Tibial nerve (tissue), 4 donors: ENCODE results near the gene OR4K15. TPM values are rescaled to one million over a fixed set of nuclear protein-coding genes. Genes with fewer than 3 reads are reported as not detected.
"Not testable (repeated sequence)": the region's sequence is repeated elsewhere in the genome, so short reads cannot be mapped to it uniquely, and the experiment has no call there.

Experiments
- DNase-seq, 2 donors: peaks; one replicate each; pipeline ENCODE4 v3.0.0-alpha.2; 2019; ENCODE audit warnings: low spot score in 2 of 2
- H3K27ac ChIP-seq, 4 donors: fragments of 200-600 bp; sonication (generic) in 3 of 4; one replicate each; pipeline ENCODE4 v1.5.1; 2017 to 2019; ENCODE audit warnings: mild to moderate bottlenecking in 1 of 4
- H3K27me3 ChIP-seq, 2 donors: fragments of 200-600 bp; sonication (generic) in 1 of 2; one replicate each; pipeline versions ENCODE4 v1.5.1 to v1.6.0; 2017 to 2019
- H3K36me3 ChIP-seq, 3 donors: fragments of 200-600 bp; sonication (generic); one replicate each; pipeline ENCODE4 v1.5.1; 2018 to 2019
- H3K4me1 ChIP-seq, 4 donors: fragments of 200-600 bp; sonication (generic) in 3 of 4; one replicate each; pipeline ENCODE4 v1.5.1; 2017 to 2019
- H3K4me3 ChIP-seq, 4 donors: fragments of 200-600 bp; sonication (generic) in 3 of 4; one replicate each; pipeline ENCODE4 v1.5.1; 2017 to 2019; ENCODE audit warnings: mild to moderate bottlenecking in 1 of 4, moderate library complexity in 1 of 4
- H3K9me3 ChIP-seq, 4 donors: fragments of 200-600 bp; sonication (generic) in 3 of 4; one replicate each; pipeline ENCODE4 v1.5.1; 2017 to 2019
- CTCF ChIP-seq, 5 experiments: fragments of 200-600 bp in 3 of 5; fragments of 450-650 bp in 2 of 5; sonication (generic) in 3 of 5; IDR thresholded peaks; one replicate each; pipeline ENCODE4 v1.5.1; 2016 to 2019; ENCODE audit warnings: antibody characterized with exemption in 5 of 5, mild to moderate bottlenecking in 3 of 5, moderate library complexity in 2 of 5
- EP300 ChIP-seq, 2 donors: sonication (generic); formaldehyde crosslinking; IDR thresholded peaks; one replicate each; pipeline ENCODE4 v1.6.1; 2017; ENCODE audit warnings: antibody characterized with exemption in 2 of 2, mild to moderate bottlenecking in 1 of 2
- POLR2A ChIP-seq, 2 donors: fragments of 450-650 bp; IDR thresholded peaks; one replicate each; pipeline ENCODE4 v1.6.1; 2017; ENCODE audit warnings: antibody characterized with exemption in 2 of 2, mild to moderate bottlenecking in 2 of 2, moderate library complexity in 2 of 2
- WGBS, 2 donors: methylation state at CpG; one replicate each; pipeline ENCODE4 v1.1.5; 2018; 5-methylcytosine and 5-hydroxymethylcytosine counted together
- total RNA-seq, 4 donors: library from RNA; depleted of rRNA; stranded (reverse); fragments of >200 nt; gene quantifications; one replicate each; pipeline ENCODE4 v1.1.0, GENCODE V29; 2016

OR4K15 gene
- total RNA-seq, result not detected

GRCh38 chr14:19975291-19975690 lies at the start of gene OR4K15:
TSS of gene OR4K15 (plus strand) at chr14:19975591. CDS start at chr14:19975591, 0 bp downstream.
- H3K36me3 ChIP-seq, result no peaks in the 10 kb centered on the region
- H3K4me1 ChIP-seq, result no peaks in the 10 kb centered on the region
- WGBS, 2 donors, result 92 to 93% methylated on average over 3 of the region's 3 CpGs
- no peak within 1 kb of the TSS for H3K27ac ChIP-seq
- TF ChIP-seq EP300 (IDR thresholded peaks at IDR 0.05), result no peak
- no peak for TF ChIP-seq POLR2A (IDR thresholded peaks at IDR 0.05)
- TF ChIP-seq CTCF (IDR thresholded peaks at IDR 0.05), result no peak
- H3K4me3 ChIP-seq, result no peak within 1 kb of the TSS
- no peaks in the 10 kb centered on the region for H3K27me3 ChIP-seq
- no peaks in the 10 kb centered on the region for H3K9me3 ChIP-seq
- DNase-seq, result no peak

- WGBS, 2 donors, result 64 to 68% methylated on average over 3 of the region's 3 CpGs
- no peak for TF ChIP-seq POLR2A (IDR thresholded peaks at IDR 0.05)
- no peak for TF ChIP-seq EP300 (IDR thresholded peaks at IDR 0.05)
- no peak for TF ChIP-seq CTCF (IDR thresholded peaks at IDR 0.05)
- Histone ChIP-seq H3K36me3 (no peaks in the 10 kb centered on the region), H3K4me3 (no peak within 1 kb of the TSS), H3K9me3 (no peaks in the 10 kb centered on the region), H3K4me1 (no peaks in the 10 kb centered on the region), H3K27me3 (no peaks in the 10 kb centered on the region), H3K27ac (no peak within 1 kb of the TSS)
- no peak for DNase-seq
Measured at GRCh38 chr14:19930617-19931016, 44.8 kb upstream of the OR4K15 start, which contains the start of gene OR4K1. TSS of gene OR4K1 (plus strand) at chr14:19930917. CDS start at chr14:19935667, 4,750 bp downstream.

- WGBS, 2 donors, result 61 to 63% methylated on average over 1 of the region's 1 CpG
- no peak overlapping the region for H3K27ac ChIP-seq
Measured at GRCh38 chr14:19941668-19942067, 33.7 kb upstream of the OR4K15 start.

GRCh38 chr14:19947413-19948090 lies 27.8 kb upstream of the OR4K15 start:
- 80% methylated on average over 3 of the region's 3 CpGs for WGBS, 2 donors
- H3K36me3 ChIP-seq, result no peaks in the 10 kb centered on the region
- TF ChIP-seq EP300 (IDR thresholded peaks at IDR 0.05) (no peak), POLR2A (IDR thresholded peaks at IDR 0.05) (no peak)
- peaks cover 0 to under 1% (median 0%) of the 10 kb centered on the region in 4 donors for H3K9me3 ChIP-seq
- no peak overlapping the region for H3K27ac ChIP-seq
- H3K4me3 ChIP-seq, result no peak overlapping the region
- DNase-seq, result no peak
- H3K4me1 ChIP-seq, result no peaks in the 10 kb centered on the region
- no peaks in the 10 kb centered on the region for H3K27me3 ChIP-seq

More at GRCh38 chr14:19941668-19942067, 33.7 kb upstream of the OR4K15 start:
- Histone ChIP-seq H3K4me3 (no peak overlapping the region), H3K36me3 (no peaks in the 10 kb centered on the region), H3K9me3 (peaks cover 0 to 7% (median 0%) of the 10 kb centered on the region in 4 donors), H3K4me1 (no peaks in the 10 kb centered on the region), H3K27me3 (no peaks in the 10 kb centered on the region)
- DNase-seq, result no peak
- TF ChIP-seq EP300 (IDR thresholded peaks at IDR 0.05), result no peak
- TF ChIP-seq POLR2A (IDR thresholded peaks at IDR 0.05), result no peak
- TF ChIP-seq CTCF (IDR thresholded peaks at IDR 0.05), result no peak

- DNase-seq, result no peak
- Histone ChIP-seq H3K27me3 (no peaks in the 10 kb centered on the region), H3K9me3 (no peaks in the 10 kb centered on the region), H3K4me3 (no peak overlapping the region), H3K27ac (no peak overlapping the region), H3K36me3 (no peaks in the 10 kb centered on the region), H3K4me1 (no peaks in the 10 kb centered on the region)
- WGBS, 2 donors, result 37 to 55% methylated on average over 2 of the region's 2 CpGs
- no peak for TF ChIP-seq CTCF (IDR thresholded peaks at IDR 0.05)
- TF ChIP-seq EP300 (IDR thresholded peaks at IDR 0.05), result no peak
- TF ChIP-seq POLR2A (IDR thresholded peaks at IDR 0.05), result no peak
Measured at GRCh38 chr14:19949218-19949617, 26.2 kb upstream of the OR4K15 start.

GRCh38 chr14:19969735-19970134 lies 5.7 kb upstream of the OR4K15 start:
- H3K36me3 ChIP-seq, result not testable (repeated sequence)
- 48 to 88% methylated on average over 2 of the region's 2 CpGs for whole genome bisulfite sequencing, 2 donors

More at GRCh38 chr14:19969735-19970134, 5.7 kb upstream of the OR4K15 start:
- not testable (repeated sequence) for H3K27me3 ChIP-seq, H3K4me3 ChIP-seq, H3K27ac ChIP-seq, H3K4me1 ChIP-seq, DNase-seq, H3K9me3 ChIP-seq
